ENCODE measurements around the gene MAL. TPM values are rescaled to one million over a fixed set of nuclear protein-coding genes. Genes with fewer than 3 reads are reported as not detected.

MAL gene
- polyA plus RNA-seq, 1 of the 3 experiments (the other 2 are of a cell fraction), result not detected

DNA sequence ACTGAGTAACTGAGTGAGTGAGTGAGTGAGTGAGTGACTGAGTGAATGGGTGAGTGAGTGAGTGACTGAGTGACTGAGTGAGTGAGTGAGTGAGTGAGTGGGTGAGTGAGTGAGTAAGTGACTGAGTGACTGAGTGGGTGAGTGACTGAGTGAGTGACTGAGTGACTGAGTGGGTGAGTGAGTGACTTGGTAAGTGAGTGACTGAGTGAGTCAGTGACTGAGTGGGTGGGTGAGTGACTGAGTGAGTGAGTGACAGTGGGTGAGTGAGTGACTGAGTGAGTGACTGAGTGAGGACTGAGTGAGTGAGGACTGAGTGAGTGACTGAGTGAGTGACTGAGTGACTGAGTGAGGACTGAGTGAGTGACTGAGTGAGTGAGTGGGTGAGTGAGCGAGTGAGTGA lies 13.9 kb downstream of the MAL start (continued):
- TF ChIP-seq, protein P1, sequence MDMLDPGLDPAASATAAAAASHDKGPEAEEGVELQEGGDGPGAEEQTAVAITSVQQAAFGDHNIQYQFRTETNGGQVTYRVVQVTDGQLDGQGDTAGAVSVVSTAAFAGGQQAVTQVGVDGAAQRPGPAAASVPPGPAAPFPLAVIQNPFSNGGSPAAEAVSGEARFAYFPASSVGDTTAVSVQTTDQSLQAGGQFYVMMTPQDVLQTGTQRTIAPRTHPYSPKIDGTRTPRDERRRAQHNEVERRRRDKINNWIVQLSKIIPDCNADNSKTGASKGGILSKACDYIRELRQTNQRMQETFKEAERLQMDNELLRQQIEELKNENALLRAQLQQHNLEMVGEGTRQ (IDR thresholded peaks at IDR 0.05; ENCODE audit: borderline replicate concordance, low read depth, low read length), result no peak
- no peak for TF ChIP-seq MXI1 (IDR thresholded peaks at IDR 0.05; ENCODE audit: low read depth, low read length)
- TF ChIP-seq ELF1 (IDR thresholded peaks at IDR 0.05), result no peak
- TF ChIP-seq SIN3A (IDR thresholded peaks at IDR 0.05; ENCODE audit: borderline replicate concordance, low read depth, low read length), result no peak

DNA sequence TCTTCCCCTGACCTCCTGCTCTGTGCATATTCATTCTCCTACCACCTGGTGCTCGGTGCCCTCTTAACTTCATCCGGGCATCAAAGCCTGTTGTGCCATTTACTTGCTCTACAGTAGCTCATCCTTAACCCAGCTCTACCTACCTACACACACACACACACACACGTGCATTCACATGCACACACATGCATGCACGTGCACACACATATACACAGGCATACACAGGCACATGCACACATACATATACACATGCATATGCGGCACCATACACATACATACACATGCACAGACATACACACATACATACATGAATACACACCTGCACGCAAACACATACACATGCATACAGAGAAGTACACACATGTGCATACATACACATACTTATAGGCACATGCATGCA lies 14.5 kb downstream of the MAL start:
- Histone ChIP-seq H3K4me2 (no peak overlapping the region), H3K79me2 (ENCODE audit: insufficient read depth) (no peaks in the 10 kb centered on the region), H3K4me1 (ENCODE audit: control insufficient read depth in 1 of 2, insufficient read depth in 2 of 2, low read depth in 1 of 2, low read length in 1 of 2) (no peaks in the 10 kb centered on the region), H3K27me3 (ENCODE audit: insufficient read depth) (peaks cover 21% of the 10 kb centered on the region; the same call in 1 of the 2 replicates), H3K27ac (ENCODE audit: low read depth in 2 of 2, low read length in 1 of 2) (no peak overlapping the region), H3K9ac (no peak overlapping the region), H2AFZ (ENCODE audit: low read depth) (no peak overlapping the region), H3K4me3 (ENCODE audit: low read depth in 2 of 2, low read length in 1 of 2) (no peak overlapping the region), H4K20me1 (ENCODE audit: insufficient read depth) (no peaks in the 10 kb centered on the region), H3K9me3 (no peaks in the 10 kb centered on the region), H3K36me3 (replicated peaks in 1 of 2; ENCODE audit: control insufficient read depth in 1 of 2, insufficient read depth in 2 of 2, low read length in 1 of 2) (no peaks in the 10 kb centered on the region), H3K9me2 (no peaks in the 10 kb centered on the region), H3F3A (replicated peaks; ENCODE audit: insufficient read depth) (peaks cover 28% of the 10 kb centered on the region)
- ChIA-PET POLR2A (no interaction called here), CTCF (interaction anchor here (0.6 kb wide), 1 partner anchor 15 kb away, joined by 3 read pairs; no protein-coding TSS in a partner anchor)
- no peak for TF ChIP-seq SMC3 (IDR thresholded peaks at IDR 0.05; ENCODE audit: low read depth, low read length)
- TF ChIP-seq, protein P1 (IDR thresholded peaks at IDR 0.05; ENCODE audit: borderline replicate concordance, low read depth, low read length), result no peak
- TF ChIP-seq, protein P2, sequence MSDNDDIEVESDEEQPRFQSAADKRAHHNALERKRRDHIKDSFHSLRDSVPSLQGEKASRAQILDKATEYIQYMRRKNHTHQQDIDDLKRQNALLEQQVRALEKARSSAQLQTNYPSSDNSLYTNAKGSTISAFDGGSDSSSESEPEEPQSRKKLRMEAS (IDR thresholded peaks at IDR 0.05; ENCODE audit: low read depth), result no peak
- no peak for TF ChIP-seq TAF1 (IDR thresholded peaks at IDR 0.05; ENCODE audit: borderline replicate concordance, low read depth, low read length)
- TF ChIP-seq, protein P3, sequence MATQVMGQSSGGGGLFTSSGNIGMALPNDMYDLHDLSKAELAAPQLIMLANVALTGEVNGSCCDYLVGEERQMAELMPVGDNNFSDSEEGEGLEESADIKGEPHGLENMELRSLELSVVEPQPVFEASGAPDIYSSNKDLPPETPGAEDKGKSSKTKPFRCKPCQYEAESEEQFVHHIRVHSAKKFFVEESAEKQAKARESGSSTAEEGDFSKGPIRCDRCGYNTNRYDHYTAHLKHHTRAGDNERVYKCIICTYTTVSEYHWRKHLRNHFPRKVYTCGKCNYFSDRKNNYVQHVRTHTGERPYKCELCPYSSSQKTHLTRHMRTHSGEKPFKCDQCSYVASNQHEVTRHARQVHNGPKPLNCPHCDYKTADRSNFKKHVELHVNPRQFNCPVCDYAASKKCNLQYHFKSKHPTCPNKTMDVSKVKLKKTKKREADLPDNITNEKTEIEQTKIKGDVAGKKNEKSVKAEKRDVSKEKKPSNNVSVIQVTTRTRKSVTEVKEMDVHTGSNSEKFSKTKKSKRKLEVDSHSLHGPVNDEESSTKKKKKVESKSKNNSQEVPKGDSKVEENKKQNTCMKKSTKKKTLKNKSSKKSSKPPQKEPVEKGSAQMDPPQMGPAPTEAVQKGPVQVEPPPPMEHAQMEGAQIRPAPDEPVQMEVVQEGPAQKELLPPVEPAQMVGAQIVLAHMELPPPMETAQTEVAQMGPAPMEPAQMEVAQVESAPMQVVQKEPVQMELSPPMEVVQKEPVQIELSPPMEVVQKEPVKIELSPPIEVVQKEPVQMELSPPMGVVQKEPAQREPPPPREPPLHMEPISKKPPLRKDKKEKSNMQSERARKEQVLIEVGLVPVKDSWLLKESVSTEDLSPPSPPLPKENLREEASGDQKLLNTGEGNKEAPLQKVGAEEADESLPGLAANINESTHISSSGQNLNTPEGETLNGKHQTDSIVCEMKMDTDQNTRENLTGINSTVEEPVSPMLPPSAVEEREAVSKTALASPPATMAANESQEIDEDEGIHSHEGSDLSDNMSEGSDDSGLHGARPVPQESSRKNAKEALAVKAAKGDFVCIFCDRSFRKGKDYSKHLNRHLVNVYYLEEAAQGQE (IDR thresholded peaks at IDR 0.05; ENCODE audit: low read depth, low read length), result no peak
- no peak for TF ChIP-seq FOXJ3 (CRISPR knock-in tag; IDR thresholded peaks at IDR 0.05)
- TF ChIP-seq, protein P4, sequence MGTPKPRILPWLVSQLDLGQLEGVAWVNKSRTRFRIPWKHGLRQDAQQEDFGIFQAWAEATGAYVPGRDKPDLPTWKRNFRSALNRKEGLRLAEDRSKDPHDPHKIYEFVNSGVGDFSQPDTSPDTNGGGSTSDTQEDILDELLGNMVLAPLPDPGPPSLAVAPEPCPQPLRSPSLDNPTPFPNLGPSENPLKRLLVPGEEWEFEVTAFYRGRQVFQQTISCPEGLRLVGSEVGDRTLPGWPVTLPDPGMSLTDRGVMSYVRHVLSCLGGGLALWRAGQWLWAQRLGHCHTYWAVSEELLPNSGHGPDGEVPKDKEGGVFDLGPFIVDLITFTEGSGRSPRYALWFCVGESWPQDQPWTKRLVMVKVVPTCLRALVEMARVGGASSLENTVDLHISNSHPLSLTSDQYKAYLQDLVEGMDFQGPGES (IDR thresholded peaks at IDR 0.05; ENCODE audit: low read depth, low read length), result no peak
- no peak for TF ChIP-seq YY1 (IDR thresholded peaks at IDR 0.05; ENCODE audit: low read depth)
- no peak for TF ChIP-seq JUND (IDR thresholded peaks at IDR 0.05)
- no peak for TF ChIP-seq MXI1 (IDR thresholded peaks at IDR 0.05; ENCODE audit: low read depth, low read length)
- no peak for TF ChIP-seq NRF1 (IDR thresholded peaks at IDR 0.05; ENCODE audit: low read depth, low read length)
- TF ChIP-seq RXRA (IDR thresholded peaks at IDR 0.05; ENCODE audit: borderline replicate concordance, low read depth), result no peak
- 57% methylated on average over 6 of the region's 6 CpGs for WGBS (ENCODE audit: low lambda C conversion rate)
- no peak for DNase-seq

Measured in SK-N-SH (cell line).